CD4-positive, alpha-beta T cell treated with Interleukin-15 for 1 hour (primary cell): ENCODE data around the gene SLC9A9.

Experiments used
- DNase-seq: peaks from one replicate; pipeline ENCODE4 v3.0.0-alpha.2; 2020

The SLC9A9 gene

DNA sequence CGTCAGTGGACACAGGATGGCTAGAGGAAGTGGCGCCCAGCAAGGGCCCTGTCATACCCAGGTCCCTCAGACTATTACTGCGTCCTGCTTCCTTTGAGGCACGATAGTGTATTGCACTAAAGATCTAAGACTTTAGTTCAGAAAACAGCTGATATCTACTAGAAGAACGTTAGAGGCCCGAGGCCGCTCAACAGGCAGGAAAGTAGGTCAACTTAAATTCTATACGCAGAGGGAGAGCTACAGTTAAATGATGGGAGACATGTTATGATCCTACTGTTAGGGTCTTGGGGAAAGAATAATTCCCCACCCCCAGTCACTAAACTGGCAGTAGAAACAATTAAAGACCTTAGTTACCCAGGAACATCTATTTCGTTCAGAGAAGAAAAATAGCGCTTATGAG is 410.9 kb downstream of the SLC9A9 start:
- DNase-seq, result no peak

DNA sequence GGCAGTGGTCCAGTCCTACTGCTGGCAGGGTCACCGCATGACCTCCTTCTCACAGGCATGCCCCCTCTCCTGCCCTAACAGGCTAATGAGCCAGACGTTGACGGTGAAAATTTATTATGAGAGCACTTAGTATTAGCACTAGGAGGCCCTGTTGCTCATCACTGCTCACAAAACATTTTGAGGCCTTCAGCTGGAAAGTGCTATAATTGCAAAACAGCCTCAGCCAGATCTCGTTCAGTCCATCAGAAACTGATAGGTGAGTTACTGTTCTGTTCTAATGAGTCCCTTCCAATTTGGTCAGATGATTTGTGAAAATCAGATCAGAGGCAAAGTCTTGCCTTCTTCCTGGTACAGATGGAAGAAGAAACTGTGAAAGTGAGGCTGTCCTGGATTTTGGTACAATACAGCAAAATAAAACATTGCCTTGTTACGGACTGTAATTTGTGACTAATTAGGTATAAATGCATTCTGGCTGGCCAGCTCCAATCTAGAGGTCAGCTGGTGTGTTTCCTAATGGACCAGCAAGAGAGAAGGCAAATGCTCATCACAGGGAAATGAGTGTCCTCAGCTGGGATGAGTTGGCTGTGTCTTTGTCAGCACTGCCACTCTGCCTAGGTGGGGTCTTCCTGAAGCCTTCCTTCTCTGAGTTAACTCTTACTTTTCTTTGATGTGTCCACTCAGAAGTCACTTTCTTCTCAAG is 411.9 kb downstream of the SLC9A9 start:
- DNase-seq, result no peak

DNA sequence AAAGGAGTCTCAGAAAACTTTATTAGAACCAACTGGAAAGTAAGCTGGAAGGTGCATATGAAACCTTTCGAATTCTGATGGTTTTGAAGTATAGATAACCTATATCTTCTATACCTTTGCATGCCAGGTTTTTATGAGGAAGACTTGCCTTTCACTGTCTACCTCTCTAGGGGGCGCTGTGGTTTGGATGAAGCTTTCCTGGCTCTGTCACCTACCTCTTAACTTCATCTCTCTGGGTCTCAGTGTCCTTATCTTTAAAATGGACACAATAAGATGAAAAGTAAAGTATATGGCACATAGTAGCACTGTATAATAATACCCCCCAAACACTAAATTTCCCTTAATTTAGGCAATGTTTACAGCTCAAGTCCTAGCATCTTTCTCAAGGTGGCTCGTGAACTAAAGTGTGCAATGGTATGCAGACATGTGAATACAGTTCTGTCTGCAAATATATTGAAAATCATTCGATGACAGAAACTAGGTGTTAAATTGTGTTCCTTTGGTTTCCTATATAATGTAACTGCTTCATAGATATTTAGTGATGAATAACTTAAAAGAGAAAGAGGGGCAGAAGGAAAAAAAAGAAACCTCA is 414.4 kb downstream of the SLC9A9 start:
- no peak for DNase-seq

DNA sequence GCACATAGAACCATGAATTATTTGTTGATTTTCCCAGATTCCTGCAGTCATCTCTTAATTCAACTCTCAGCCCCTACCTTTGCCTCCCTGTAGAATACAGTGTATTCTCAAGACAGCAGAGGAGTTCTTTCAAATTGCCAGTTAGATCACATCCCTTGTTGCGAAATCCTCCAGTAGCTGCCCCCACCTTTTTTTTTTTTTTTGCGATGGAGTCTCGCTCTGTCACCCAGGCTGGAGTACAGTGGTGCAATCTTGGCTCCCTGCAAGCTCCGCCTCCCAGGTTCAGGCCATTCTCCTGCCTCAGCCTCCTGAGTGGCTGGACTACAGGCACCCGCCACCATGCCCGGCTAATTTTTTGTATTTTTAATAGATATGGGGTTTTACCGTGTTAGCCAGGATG is 417.0 kb downstream of the SLC9A9 start:
- DNase-seq, result peak; percentile 50

DNA sequence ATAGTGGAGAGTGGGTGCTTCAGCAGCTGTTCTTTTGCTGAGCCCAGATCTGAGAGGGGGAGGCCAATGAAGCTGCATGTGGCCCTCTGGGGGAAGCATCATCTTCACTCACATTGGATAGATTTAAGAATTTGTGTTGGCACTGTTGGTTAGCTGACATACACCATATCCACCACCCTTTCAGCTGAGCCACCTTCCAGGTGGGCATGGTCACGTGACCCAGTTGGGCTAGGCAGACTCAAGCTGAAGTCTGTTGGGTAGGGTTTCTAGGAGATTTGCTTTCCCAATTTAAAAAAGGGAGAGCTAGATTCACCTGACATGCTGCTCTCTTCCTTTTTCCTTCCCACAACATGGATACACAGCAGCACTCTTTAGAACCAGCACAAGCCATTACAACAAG is 417.7 kb downstream of the SLC9A9 start:
- DNase-seq, result no peak

DNA sequence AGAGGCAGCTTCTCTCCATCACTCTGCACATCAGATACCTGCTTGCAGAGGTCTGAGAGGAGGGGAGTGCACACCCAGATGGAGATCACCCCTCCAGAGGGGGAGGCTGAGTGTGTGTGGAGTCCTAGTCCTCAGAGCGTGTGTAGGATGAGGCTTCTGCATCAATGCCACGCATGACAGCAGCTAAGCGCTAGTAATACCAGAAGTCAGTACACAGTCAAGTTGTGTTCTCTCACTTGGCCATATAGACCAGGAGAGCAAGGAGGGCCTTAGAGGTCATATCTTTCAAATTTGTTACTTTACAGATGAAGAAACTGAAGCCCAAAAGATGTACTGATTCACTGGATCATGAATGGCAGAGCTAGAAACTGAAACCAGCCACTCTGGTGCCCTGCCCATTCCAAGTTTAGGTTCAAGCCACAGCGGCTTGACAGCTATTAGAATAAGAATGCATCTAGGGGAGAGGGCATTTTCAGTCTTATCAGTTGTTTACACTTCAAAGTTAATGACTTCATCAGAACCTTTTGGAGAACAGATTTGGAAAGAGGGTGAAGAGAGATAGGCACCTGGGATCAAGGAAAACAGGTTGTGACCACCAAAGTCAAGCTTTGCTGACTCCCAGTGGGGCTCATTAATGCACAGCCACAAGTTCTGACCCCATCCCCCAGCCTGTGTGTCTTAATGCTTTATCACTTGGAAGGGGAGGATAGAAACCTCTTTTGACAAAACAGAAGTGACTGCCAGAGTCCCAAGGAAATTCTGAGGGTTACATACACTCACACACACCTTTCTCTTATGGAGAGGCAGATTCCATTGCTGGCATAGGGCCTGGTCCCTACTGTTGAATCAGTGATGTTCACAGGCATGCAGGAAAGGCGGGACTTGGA is 418.4 kb downstream of the SLC9A9 start:
- DNase-seq, result no peak

DNA sequence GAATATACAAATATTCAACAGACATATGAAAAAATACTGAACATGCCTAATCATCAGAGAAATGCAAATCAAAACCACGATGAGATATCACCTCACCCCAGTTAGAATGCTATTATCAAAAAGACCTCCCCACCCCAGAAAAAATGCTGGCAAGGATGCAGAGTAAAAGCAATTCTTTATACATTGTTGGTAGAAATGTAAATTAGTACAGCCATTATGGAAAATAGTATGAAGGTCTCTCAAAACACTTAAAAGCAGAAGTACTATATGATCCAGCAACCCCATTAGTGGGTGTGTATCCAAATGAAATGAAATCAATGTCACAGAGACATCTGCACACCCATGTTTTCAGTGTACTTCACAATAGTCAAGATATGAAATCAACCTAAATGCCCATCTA is 420.0 kb downstream of the SLC9A9 start:
- no peak for DNase-seq

DNA sequence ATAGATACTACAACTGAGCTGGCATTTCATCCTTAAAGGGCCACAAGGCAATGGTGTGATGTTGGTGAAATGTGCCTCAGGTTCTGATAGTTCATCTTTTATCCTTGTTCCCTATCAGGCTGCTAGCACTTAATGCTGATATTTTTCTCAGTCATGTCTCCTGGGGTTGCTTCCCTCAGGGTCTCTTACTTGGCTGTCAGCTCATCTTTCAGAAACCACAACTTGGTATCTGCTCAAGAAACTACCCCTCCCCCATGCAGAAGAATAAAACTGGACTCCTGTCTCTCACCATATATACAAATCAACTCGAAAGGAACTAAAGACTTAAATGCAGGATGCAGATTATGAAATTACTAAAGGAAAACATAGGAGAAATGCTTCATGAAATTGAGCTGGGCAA is 420.6 kb downstream of the SLC9A9 start:
- DNase-seq, result no peak

DNA sequence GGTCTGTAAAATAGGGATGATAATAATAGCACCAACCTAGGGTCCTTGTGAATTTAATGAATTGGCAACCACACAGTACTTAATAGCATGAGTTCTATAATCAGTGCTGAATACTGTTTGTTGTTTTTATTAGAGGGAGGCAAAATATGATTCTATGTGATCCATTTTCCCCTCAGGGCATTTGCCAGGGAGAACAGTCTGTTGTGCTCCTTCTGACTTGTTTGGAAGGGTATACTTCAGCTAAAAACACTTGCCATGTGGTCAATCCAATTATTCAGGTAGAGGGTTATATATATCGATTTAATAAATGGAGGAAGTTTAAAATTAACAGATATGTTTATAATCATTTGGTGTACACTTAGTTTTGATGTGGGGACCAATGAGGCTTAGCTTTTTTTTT is 423.4 kb downstream of the SLC9A9 start:
- DNase-seq, result no peak

DNA sequence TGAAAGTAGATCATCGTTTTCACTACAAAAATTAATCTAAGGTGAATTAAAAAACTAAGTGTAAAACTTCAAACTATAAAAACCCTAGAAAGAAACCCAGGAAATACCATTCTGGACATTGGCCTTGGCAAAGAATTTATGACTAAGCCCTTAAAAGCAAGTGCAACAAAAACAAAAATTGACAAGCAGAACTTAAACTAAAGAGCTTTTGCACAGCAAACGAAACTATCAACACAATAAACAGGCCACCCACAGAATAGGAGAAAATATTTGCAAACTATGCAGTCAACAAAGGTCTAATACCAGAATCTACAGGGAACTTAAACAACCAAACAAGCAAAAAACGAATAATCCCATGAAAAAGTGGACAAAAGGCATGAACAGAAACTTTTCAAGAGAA is 426.7 kb downstream of the SLC9A9 start:
- no peak for DNase-seq

DNA sequence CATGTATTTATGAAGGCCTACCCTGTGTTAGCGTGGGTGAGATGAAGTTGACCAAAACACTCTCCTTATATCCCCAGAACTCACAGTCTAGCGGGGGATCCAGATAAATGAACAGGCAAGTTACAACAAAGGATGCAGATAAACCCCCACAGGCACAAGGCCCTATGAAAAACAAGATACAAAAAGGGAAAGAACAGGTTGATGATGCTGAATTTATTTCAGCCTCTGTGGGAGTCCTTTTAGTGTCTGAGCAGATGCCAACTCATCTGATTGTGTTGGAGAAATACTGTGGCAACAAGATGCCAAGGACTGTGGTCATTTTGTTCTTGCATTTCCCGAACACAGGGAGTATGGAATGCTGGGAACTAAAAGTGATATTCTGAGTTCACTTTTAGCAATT is 428.7 kb downstream of the SLC9A9 start:
- no peak for DNase-seq

DNA sequence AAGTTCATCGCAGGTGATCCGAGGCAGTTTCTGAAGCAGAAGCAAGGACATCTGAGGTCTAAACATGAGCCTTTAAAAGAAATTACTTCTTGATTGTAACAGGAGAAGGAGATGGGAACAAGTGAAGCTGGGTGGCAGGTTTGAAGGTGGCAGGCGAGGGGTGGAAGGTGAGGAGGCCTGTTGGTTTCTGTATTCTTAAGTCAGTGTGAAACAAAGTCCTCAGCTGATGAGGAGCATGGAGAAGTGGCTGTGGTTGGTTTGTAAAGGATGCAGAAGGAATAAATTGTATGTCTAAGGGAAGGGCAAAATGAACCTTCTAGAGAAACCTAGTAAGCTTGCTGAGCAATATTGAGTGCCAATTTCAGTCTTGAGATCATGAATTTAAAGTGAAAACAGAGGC is 429.9 kb downstream of the SLC9A9 start:
- no peak for DNase-seq

DNA sequence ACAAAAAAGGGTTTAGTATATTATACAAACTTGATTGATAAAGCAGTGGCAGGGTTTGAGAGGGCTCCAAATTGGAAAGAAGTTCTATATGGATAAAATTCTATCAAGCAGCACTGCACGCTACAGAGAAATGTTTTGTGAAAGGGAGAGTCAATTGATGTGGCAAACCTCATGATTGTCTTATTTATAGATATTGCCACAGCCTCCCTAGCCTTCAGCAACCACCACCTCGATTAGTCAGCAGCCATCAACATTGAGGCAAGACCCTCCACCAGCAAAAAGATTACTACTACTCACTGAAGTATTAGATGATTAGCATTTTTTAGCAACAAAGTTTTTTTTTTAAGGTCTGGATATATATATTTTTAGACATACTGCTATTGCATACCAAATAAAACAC is 432.0 kb downstream of the SLC9A9 start:
- DNase-seq, result no peak

DNA sequence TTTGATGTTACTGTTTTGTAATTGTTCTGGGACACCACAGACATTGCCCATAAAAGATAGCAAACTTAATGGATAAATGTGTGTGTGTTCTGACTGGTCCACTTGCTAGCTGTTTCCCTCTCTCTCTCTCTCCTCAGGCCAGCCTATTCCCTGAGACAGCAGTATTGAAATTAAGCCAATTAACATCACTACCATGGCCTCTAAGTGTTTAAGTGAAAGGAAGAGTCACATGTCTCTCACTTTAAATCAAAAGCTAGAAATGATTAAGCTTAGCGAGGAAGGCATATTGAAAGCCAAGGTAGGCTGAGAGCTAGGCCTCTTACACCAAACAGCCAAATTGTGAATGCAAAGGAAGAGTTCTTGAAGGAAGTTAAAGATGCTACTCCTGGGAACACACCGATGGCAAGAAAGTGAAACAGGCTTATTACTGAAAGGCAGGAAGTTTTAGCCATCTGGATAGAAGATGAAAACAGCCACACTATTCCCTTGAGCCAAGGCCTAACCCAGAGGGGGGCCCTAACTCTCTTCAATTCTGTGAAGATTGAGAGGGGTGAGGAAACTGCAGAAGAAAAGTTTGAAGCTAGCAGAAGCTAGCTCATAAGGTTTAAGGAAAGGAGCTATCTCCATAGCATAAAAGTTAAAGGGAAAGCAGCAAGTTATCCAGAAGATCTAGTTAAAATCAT is 433.6 kb downstream of the SLC9A9 start:
- no peak for DNase-seq

DNA sequence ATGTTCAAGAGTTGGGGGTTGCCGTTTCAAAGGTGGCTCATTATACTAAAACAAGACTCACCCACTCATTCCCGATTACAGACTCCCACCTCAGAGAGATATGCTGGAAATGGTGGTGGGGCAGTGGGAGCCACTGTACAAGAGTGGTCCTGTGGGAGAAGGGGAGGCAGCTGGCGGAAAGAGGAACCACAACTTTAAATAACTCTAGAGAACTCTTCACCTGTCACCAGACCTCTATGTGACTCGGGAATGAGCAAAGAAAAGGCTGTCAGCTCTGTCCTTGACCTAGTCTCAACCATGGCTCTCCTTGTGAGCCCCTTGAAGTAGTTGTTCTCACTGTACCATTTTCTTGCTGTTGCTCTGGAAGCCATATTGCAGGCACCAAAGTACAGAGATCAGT is 434.9 kb downstream of the SLC9A9 start:
- DNase-seq, result no peak

DNA sequence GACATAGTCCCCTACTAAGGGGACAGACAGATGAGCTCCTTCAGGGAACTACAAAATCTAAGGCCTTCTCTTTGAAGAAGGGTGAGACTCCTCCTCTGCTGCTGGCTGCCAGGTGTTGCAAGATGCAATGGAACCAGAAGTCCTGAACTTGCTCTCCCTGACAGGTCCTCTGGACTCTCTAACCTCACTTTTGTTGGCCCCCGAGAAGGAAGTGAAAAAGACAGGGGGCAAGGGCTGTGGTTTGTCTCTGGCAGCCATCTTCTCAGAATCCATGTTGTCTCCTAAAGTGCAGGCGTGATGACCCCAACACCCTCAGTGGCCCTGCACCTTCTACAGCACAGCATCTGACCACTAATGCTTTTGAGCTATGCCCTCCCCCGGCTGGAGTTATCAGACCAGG is 436.2 kb downstream of the SLC9A9 start:
- DNase-seq, result no peak

DNA sequence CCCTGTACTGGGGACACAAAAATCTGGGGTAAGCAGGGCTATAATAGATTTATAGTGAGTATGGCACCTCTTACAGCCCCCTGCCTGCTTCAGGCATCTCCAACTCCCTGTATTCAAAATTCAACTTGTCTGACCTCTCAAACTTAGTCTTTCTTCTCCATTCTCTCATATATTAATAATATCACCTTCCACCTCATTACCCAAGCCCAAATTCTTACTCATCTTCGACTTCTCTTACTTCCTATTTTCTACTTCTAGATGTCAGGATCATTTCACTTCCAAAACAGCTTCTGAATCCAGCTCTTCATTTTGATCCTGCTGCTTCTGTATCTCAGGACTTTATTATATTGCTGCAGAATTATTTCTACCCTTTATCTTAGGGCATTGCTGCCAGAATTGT is 438.0 kb downstream of the SLC9A9 start:
- no peak for DNase-seq

DNA sequence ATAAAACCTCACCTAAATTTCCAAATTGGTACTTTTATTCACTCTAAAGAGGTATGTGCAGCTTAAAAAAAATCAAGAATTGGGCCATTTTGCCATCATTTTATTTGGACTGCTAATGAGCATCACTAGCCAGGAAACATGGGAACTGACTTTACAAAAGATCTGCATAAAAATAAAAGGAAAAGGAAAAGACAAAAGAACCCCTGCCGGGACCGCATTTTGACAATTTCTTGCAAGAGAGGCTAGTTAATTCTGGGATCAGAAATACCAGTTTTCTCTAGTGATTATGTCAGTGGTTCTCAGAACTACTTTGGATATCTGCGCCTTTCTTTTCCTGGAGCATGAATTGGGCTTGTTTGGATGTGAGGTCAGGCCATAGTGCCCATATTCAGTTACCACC is 439.5 kb downstream of the SLC9A9 start:
- DNase-seq, result no peak

DNA sequence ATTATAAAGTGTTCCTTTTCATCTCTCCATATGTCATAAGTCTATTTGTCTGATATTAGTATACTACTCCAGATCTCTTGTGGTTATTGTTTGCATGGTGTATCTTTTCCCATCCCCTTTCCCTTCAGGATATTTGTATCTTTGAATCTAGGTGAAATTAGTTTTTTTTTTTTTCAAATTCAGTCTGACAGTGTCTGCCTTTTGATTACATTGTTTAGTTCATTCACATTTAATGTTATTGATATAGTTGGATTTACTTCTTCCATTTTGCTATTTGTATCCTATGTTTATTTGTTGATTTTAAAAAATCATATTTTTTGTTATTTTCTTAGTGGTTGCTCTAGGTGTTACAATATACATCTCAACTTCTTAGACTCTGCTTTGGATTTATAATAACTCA is 445.7 kb downstream of the SLC9A9 start:
- DNase-seq, result no peak

DNA sequence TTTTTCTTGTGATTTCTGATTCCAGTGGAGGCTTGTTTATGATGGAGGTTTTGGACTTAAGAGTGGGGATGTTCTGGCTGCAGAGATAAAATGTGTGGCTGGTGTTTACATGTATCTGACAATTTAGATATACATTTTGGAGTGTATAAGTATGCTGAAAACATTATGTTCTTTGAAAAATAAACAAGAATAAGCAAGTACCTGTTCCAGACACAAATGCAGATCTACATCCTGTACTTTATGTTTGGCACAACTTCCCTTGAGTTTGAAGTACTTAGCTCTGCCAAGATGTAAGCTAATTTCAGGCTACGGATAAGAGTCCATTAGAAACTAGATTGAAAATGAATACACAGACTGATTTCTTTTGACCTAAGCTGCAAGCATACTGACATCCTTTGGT is 451.5 kb downstream of the SLC9A9 start:
- DNase-seq, result no peak

DNA sequence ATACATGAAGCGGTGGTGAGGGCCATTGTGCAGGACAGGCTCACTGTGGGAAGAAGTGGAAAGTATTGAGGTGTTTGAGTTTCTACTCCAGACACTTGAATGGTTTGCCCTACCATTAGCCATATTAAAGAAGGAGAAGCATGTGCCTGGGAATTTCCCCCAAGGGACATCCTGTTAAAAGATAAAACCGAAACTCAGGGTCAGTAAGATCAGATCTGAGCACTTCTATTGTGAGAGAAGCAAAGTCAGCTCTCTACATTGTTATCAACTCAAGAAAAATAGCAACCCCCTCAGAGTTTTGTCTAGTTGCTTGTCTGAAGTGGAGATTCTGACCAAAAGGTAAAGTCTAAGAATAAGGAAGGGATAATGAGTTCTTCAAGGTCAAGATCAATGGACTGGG is 458.9 kb downstream of the SLC9A9 start:
- no peak for DNase-seq

DNA sequence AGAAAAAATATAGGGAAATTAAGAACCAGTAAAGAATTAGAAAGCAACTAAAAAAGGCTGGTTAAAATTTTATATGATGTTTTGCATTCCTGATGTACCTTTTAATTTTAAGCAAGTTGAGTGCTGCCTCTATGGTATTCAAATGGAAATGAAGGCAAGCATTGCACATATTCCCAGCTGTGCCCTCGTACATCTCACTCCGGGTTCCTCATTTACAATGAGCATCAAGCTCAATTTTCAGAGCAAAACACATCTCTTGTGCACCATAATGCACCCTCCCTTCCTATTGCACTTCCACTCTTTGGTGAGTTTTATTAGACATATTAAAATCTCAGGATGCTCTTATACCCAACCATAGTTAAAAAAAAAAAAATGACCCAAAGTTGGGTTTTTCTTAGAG is 460.8 kb downstream of the SLC9A9 start:
- DNase-seq, result no peak

DNA sequence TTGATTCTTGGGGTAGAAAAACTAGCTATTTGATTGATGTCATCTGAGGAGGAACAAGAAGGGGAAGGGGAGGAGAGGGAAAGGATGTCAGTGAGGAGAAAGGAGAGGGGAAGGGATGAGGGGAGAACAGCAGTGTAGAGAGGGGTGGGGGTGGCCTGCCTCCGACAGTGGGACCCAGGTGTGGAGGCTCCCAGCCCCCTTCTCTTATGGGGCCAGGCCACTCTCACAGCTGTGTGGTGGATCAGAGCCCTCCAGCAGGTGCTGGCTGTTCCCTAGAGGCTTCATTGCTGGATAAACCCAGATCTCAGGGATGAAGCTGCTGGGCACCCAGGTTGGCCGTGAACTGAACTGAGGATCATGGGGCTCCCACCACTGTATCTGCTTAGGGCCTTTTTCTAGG is 464.2 kb downstream of the SLC9A9 start:
- no peak for DNase-seq

DNA sequence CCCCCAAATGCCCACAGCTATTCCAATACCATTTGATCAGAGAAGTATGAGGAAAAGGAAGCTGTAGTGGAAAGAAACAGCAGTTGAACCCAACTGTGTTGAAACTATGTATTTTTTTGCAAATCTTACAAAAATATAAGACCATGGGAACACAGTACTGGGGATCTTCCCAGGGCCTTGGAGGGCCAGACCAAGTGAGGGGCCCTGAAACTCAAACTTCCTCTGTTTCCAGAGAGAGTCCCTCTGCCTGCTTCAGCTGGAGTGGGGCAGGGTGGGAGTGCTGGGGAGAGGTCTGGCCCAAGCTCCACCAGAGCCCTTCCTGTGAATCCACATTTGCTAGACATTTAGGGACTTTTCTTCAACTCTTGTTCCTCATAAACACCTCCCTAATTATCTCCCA is 464.8 kb downstream of the SLC9A9 start:
- no peak for DNase-seq
